Mesothelial cell of epicardium (in vitro differentiated cells): ENCODE results near the gene ADARB1. TPM values are rescaled to one million over a fixed set of nuclear protein-coding genes. Genes with fewer than 3 reads are reported as not detected.

Source experiments
- DNase-seq, 2 experiments: peaks; one replicate each; pipeline ENCODE4 v3.0.0; 2021; ENCODE audit warnings: low spot score in 2 of 2; ENCODE audit not compliant: unreplicated experiment in 2 of 2
- H3K27ac Mint-ChIP-seq: 2 replicates; pipeline ENCODE4 v1.8.0; 2021; ENCODE audit warnings: mixed read lengths
- H3K27me3 Mint-ChIP-seq: 2 replicates; pipeline ENCODE4 v1.8.0; 2021; ENCODE audit warnings: low read depth, mixed read lengths
- H3K36me3 Mint-ChIP-seq: 2 replicates; pipeline ENCODE4 v1.8.0; 2021; ENCODE audit warnings: mixed read lengths
- H3K4me1 Mint-ChIP-seq: 2 replicates; pipeline ENCODE4 v1.8.0; 2021; ENCODE audit warnings: mixed read lengths
- H3K4me3 Mint-ChIP-seq: 2 replicates; pipeline ENCODE4 v1.8.0; 2021; ENCODE audit warnings: mild to moderate bottlenecking, moderate library complexity, mixed read lengths
- H3K9me3 Mint-ChIP-seq: 2 replicates; pipeline ENCODE4 v1.8.0; 2021; ENCODE audit warnings: mixed read lengths
- total RNA-seq: library from RNA; stranded (reverse); gene quantifications from 3 replicates; pipeline ENCODE4 v1.2.1, GENCODE V29; 2021
- TF ChIP-seq, protein P1 (sequence below): fragments of 200-600 bp; sonication (generic); IDR thresholded peaks from one replicate; pipeline ENCODE4 v1.5.0; 2021; ENCODE audit warnings: antibody characterized with exemption; ENCODE audit not compliant: unreplicated experiment

The ADARB1 gene
- total RNA-seq, 1 donor from 2014 or later, result 26.5 TPM

DNA sequence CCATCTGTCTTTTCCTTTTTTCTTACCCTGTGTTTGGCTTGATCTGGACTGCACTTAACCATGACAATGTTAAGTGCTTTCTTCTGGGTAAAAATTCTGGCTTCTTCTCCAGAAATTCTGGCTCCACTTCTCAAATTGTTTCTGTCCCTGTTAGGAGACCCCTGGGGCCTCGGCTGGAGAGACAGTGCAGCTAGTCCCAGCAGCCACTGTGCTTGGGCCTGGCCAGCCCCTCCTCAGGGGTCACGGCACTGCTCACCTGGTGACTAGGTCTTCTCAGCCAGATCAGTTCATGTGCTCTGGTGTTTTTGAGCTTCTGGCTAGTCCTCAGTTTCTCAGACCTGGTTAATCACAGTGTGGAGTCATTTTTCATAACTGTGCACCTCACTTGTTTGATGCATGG, 72.4 kb downstream of the ADARB1 start:
- H3K9me3 Mint-ChIP-seq, result no peaks in the 10 kb centered on the region
- H3K27me3 Mint-ChIP-seq, result no peaks in the 10 kb centered on the region
- H3K4me1 Mint-ChIP-seq, result peaks cover 5% of the 10 kb centered on the region
- H3K4me3 Mint-ChIP-seq, result no peak overlapping the region
- peaks cover 6% of the 10 kb centered on the region for H3K36me3 Mint-ChIP-seq
- H3K27ac Mint-ChIP-seq, result no peak overlapping the region
- TF ChIP-seq, protein P1, sequence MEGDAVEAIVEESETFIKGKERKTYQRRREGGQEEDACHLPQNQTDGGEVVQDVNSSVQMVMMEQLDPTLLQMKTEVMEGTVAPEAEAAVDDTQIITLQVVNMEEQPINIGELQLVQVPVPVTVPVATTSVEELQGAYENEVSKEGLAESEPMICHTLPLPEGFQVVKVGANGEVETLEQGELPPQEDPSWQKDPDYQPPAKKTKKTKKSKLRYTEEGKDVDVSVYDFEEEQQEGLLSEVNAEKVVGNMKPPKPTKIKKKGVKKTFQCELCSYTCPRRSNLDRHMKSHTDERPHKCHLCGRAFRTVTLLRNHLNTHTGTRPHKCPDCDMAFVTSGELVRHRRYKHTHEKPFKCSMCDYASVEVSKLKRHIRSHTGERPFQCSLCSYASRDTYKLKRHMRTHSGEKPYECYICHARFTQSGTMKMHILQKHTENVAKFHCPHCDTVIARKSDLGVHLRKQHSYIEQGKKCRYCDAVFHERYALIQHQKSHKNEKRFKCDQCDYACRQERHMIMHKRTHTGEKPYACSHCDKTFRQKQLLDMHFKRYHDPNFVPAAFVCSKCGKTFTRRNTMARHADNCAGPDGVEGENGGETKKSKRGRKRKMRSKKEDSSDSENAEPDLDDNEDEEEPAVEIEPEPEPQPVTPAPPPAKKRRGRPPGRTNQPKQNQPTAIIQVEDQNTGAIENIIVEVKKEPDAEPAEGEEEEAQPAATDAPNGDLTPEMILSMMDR, result no peak
- DNase-seq, result peak in 1 of 2 experiments; percentile 13

DNA sequence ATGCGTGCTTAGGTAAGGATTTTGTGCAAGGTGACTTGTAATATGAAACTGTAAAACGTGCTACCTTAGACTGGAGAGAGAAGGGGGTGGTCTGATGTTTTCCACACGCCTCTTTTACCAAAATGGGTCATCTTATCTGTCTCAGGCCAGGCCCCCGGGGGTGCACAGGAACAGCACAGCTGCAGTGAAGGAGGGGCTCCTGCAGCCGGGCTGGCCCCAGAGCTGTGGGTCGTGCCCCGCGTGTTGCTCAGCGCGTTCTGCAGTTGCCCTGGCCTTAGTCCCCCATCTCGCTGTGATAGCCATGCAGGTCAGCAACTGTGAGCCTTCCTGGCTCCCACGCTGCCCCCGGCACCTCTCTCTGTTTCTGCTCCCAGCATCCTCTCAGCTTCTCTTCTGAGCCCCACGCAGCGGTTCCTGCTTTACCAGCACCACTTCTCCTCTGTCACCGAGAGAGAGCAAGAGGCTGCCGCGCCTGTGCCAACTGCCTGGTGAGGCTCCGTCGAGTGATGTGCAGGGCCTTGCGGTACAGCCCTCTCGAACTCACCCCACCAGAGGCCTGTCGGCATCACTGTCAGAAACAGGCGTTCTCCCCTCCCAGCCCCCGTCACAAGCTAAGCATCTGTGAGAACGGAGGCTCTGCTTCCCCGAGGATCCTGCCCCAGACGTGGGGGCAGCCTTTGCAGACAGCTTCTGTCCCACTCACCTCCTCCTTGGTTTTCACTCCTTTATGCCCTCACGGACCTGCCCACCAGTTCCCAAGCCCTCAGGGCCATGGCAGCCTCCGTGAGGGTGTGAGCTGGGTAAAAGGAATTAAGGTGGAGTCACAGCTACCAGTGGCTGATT, 73.3 kb downstream of the ADARB1 start:
- DNase-seq, result peak in 1 of 2 experiments; percentile 25
- H3K4me3 Mint-ChIP-seq, result no peak overlapping the region

DNA sequence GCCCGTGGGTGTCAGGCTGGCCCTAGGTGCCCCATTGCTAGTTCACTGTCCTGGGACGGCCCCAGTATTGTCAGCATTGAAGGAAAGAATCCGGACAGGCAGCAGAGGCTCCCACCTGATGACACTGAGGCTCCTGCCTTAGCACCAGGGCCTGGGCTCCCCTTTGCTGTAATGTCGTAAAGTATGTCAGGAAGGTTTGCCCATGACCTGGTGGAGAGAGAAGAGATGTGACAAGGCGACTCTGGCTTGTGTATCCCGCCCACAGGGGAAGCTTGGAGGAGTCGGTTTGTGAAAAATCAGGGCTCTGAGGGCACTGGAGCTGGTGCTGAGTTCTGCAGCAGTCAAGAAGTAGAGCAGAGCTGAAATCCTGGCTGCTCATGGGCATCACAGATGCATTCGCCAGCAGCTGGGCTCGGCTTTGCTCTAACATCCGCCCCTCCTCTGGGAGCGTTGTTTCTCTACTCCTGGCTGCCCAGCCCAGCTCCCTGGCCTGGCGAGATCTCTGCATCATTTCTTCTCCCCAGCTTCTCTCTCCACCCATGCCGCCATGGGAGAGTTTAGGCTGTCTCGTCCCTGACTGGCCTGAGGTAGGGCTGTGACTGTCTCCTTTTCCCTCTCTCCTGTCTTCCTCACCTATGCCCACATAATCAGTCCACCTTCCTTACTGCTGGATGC, 74.1 kb downstream of the ADARB1 start:
- DNase-seq, result peak in 1 of 2 experiments; percentile 27
- no peaks in the 10 kb centered on the region for H3K27me3 Mint-ChIP-seq
- no peak overlapping the region for H3K27ac Mint-ChIP-seq

More for the DNA sequence above, 73.3 kb downstream of the ADARB1 start:
- Mint-ChIP-seq H3K4me1 (peaks cover 14% of the 10 kb centered on the region), H3K27ac (no peak overlapping the region), H3K36me3 (peaks cover 6% of the 10 kb centered on the region), H3K27me3 (no peaks in the 10 kb centered on the region), H3K9me3 (no peaks in the 10 kb centered on the region)
- TF ChIP-seq, protein P1, result no peak

DNA sequence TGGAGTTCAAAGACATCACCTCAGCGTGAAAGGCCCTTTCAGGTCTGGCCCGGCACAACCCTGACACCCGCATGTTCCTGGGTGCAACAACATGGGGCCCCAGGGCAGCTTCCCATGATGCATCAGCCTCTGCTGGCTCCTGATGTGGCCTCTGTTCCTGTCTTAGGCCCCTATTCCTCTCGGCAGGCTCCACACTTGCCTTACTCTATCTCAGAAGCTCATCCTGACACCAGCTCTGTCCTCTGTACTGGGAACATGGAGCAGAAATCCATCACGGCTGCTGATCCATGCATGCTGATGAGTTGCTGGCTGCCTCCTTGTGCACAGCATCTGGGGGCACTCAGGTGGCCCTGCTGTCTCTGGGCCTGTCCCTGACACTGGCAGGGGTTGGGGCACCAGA, 74.6 kb downstream of the ADARB1 start:
- peaks cover 6% of the 10 kb centered on the region for H3K36me3 Mint-ChIP-seq
- peak in 1 of 2 experiments; percentile 22 for DNase-seq
- H3K27ac Mint-ChIP-seq, result no peak overlapping the region
- TF ChIP-seq, protein P1, result no peak
- peaks cover 20% of the 10 kb centered on the region for H3K4me1 Mint-ChIP-seq
- H3K4me3 Mint-ChIP-seq, result no peak overlapping the region
- no peaks in the 10 kb centered on the region for H3K9me3 Mint-ChIP-seq
- no peaks in the 10 kb centered on the region for H3K27me3 Mint-ChIP-seq

More for the DNA sequence above, 74.1 kb downstream of the ADARB1 start:
- H3K4me1 Mint-ChIP-seq, result peaks cover 20% of the 10 kb centered on the region
- TF ChIP-seq, protein P1, result no peak
- peaks cover 6% of the 10 kb centered on the region for H3K36me3 Mint-ChIP-seq
- no peak overlapping the region for H3K4me3 Mint-ChIP-seq
- H3K9me3 Mint-ChIP-seq, result no peaks in the 10 kb centered on the region

DNA sequence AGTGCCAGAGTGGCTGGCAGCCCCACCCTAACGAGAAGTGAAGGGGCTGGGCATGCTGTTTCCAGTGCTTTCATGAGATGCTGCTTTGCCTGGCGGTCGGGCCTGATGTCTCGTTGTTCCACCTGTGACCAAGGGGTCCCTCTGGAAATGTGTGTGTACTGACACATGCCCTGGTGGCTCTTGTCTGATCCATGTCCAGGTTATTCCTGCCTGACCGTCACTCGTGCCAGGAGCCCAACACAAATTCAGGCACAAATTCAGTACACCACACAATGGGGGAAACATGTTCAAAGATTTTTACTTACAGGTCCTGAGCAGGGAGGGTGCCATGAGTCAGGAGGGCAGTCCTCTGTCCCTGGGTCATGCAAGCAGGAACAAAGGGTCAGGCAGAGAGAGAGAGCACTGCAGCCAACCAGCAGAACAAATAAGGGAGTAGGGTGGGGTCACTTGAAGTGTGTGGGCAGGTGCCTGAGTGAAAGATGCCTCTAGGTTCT, 76.3 kb downstream of the ADARB1 start:
- H3K36me3 Mint-ChIP-seq, result peaks cover 3% of the 10 kb centered on the region
- H3K27ac Mint-ChIP-seq, result no peak overlapping the region
- DNase-seq, result peak in 1 of 2 experiments; percentile 6
- TF ChIP-seq, protein P1, result no peak
- H3K4me1 Mint-ChIP-seq, result peaks cover 26% of the 10 kb centered on the region
- no peaks in the 10 kb centered on the region for H3K9me3 Mint-ChIP-seq
- H3K4me3 Mint-ChIP-seq, result no peak overlapping the region
- H3K27me3 Mint-ChIP-seq, result no peaks in the 10 kb centered on the region
